Keratinocyte (primary cell): ENCODE measurements around the gene STYK1. TPM values are rescaled to one million over a fixed set of nuclear protein-coding genes. Genes with fewer than 3 reads are reported as not detected.

Experiments used
- DNase-seq: peaks from one replicate; pipeline ENCODE4 v3.0.0-alpha.2; 2011; ENCODE audit warnings: low read depth, missing footprints, low spot score
- FAIRE-seq: peaks from 2 replicates; lab custom pipeline; 2011; peaks lifted over from hg19 to GRCh38; lab: Jason Lieb, UNC
- H2AFZ ChIP-seq: 2 replicates; pipeline ENCODE4 v1.6.0; 2012; ENCODE audit warnings: low read length, control low read depth, inconsistent platforms; ENCODE audit not compliant: control insufficient read depth
- H3K27ac ChIP-seq: 2 replicates; pipeline ENCODE4 v1.5.1; 2011; ENCODE audit warnings: low read length; ENCODE audit not compliant: control insufficient read depth, insufficient read depth
- H3K27me3 ChIP-seq: 3 replicates; pipeline ENCODE4 v1.6.0; 2011; ENCODE audit warnings: low read length; ENCODE audit not compliant: control insufficient read depth, insufficient read depth; ENCODE audit errors: extremely low read depth
- H3K36me3 ChIP-seq, 2 experiments: 2 replicates in 1 of 2; 3 replicates in 1 of 2; pipeline ENCODE4 v1.5.1; 2011; ENCODE audit warnings: low read length in 2 of 2, mild to moderate bottlenecking in 1 of 2; ENCODE audit not compliant: control insufficient read depth in 2 of 2, insufficient read depth in 2 of 2; ENCODE audit errors: extremely low read depth in 1 of 2
- H3K4me1 ChIP-seq: 3 replicates; pipeline ENCODE4 v1.5.1; 2011; ENCODE audit warnings: low read length; ENCODE audit not compliant: control insufficient read depth, insufficient read depth; ENCODE audit errors: extremely low read depth
- H3K4me2 ChIP-seq: 3 replicates; pipeline ENCODE4 v1.6.0; 2011; ENCODE audit warnings: low read depth, low read length; ENCODE audit not compliant: control insufficient read depth, insufficient read depth; ENCODE audit errors: extremely low read depth
- H3K4me3 ChIP-seq, 3 experiments: fragments of 200-600 bp in 1 of 3; sonication (generic) in 1 of 3; 2 replicates in 2 of 3; 3 replicates in 1 of 3; pipeline ENCODE4 v1.5.1; 2011 to 2016; ENCODE audit warnings: low read length in 3 of 3, mild to moderate bottlenecking in 3 of 3, control low read depth in 2 of 3, inconsistent platforms in 1 of 3, low read depth in 1 of 3, mixed read lengths in 1 of 3, mixed run types in 1 of 3, moderate library complexity in 1 of 3; ENCODE audit not compliant: control insufficient read depth in 2 of 3, insufficient read depth in 2 of 3; ENCODE audit errors: extremely low read depth in 1 of 3
- H3K79me2 ChIP-seq: 2 replicates; pipeline ENCODE4 v1.6.0; 2012; ENCODE audit warnings: low read length; ENCODE audit not compliant: control insufficient read depth, insufficient read depth
- H3K9ac ChIP-seq: 3 replicates; pipeline ENCODE4 v1.6.0; 2011; ENCODE audit warnings: low read length; ENCODE audit not compliant: control insufficient read depth, insufficient read depth; ENCODE audit errors: extremely low read depth
- H3K9me1 ChIP-seq: 3 replicates; pipeline ENCODE4 v1.6.0; 2011; ENCODE audit warnings: low read length; ENCODE audit not compliant: control insufficient read depth, insufficient read depth; ENCODE audit errors: extremely low read depth
- H3K9me3 ChIP-seq: 2 replicates; pipeline ENCODE4 v1.5.1; 2012; ENCODE audit warnings: low read depth, low read length; ENCODE audit not compliant: control insufficient read depth
- H4K20me1 ChIP-seq: 3 replicates; pipeline ENCODE4 v1.6.0; 2011; ENCODE audit warnings: low read length; ENCODE audit not compliant: control insufficient read depth, insufficient read depth; ENCODE audit errors: extremely low read depth
- CTCF ChIP-seq, 3 experiments: IDR thresholded peaks in 1 of 3; conservative IDR thresholded peaks in 1 of 3; optimal IDR thresholded peaks in 1 of 3; 2 replicates in 2 of 3; 3 replicates in 1 of 3; pipeline versions ENCODE3 to v1.5.1; 2011; ENCODE audit warnings: low read length in 3 of 3, mild to moderate bottlenecking in 3 of 3, moderate library complexity in 2 of 3, control low read depth in 1 of 3, inconsistent platforms in 1 of 3; ENCODE audit not compliant: insufficient read depth in 2 of 3; ENCODE audit errors: extremely low read depth in 1 of 3
- EZH2 ChIP-seq: IDR thresholded peaks from one replicate; pipeline ENCODE4 v1.6.1; 2012; ENCODE audit warnings: inconsistent platforms, mild to moderate bottlenecking, low read length, moderate library complexity
- dilution Hi-C: fragments of 300-500 bp; cut with MboI; formaldehyde crosslinking; loops from one replicate; pipeline ENCODE4 v1.7.0; 2020; ENCODE audit warnings: low sequenced_read_pairs; ENCODE audit not compliant: extremely low pct_ligation_motif_present
- polyA plus RNA-seq, 5 experiments: library from polyadenylated mRNA; depleted of rRNA in 3 of 5; stranded (reverse) in 3 of 5; stranded (forward) in 1 of 5; unstranded in 1 of 5; fragments of >200 nt; gene quantifications; 1 replicate in 1 of 5; 2 replicates in 3 of 5; 3 replicates in 1 of 5; pipeline versions ENCODE4 v1.2.1 to v1.2.3, GENCODE V29; 2011 to 2012; ENCODE audit warnings: missing spikeins in 2 of 5, low read depth in 1 of 5, low replicate concordance in 1 of 5

The STYK1 gene
- polyA plus RNA-seq, 1 donor (not counting 4 experiments of a cell fraction or from before 2014, with no cell fraction given): 2.8 TPM

- Histone ChIP-seq H3K9me1 (no peaks in the 10 kb centered on the region), H3K4me3 (no peak overlapping the region), H3K36me3 (peaks cover 22 to 26% of the 10 kb centered on the region in 2 experiments), H3K27me3 (no peaks in the 10 kb centered on the region), H2AFZ (no peak overlapping the region), H3K9ac (no peak overlapping the region), H4K20me1 (peaks cover 2% of the 10 kb centered on the region), H3K4me2 (no peak overlapping the region), H3K79me2 (peaks cover 8% of the 10 kb centered on the region), H3K4me1 (no peaks in the 10 kb centered on the region), H3K27ac (no peak overlapping the region), H3K9me3 (no peaks in the 10 kb centered on the region)
- no peak for FAIRE-seq
- TF ChIP-seq CTCF (optimal IDR thresholded peaks at IDR 0.05 in 1 of 3, IDR thresholded peaks at IDR 0.05 in 1 of 3, conservative IDR thresholded peaks at IDR 0.05 in 1 of 3; ENCODE audit: extremely low read depth in 1 of 3, insufficient read depth in 2 of 3, low read length in 3 of 3): no peak
- dilution Hi-C loops: no loop called here
- no peak for DNase-seq
Observed at GRCh38 chr12:10700581-10700980, 26.7 kb upstream of the STYK1 start.

GRCh38 chr12:10697862-10698261 lies 24.0 kb upstream of the STYK1 start:
- Histone ChIP-seq H3K9ac (no peak overlapping the region), H2AFZ (no peak overlapping the region), H3K79me2 (peaks cover 2% of the 10 kb centered on the region), H3K27me3 (no peaks in the 10 kb centered on the region), H3K36me3 (peaks cover 16 to 18% of the 10 kb centered on the region in 2 experiments), H3K9me3 (no peaks in the 10 kb centered on the region), H3K4me1 (no peaks in the 10 kb centered on the region), H3K9me1 (no peaks in the 10 kb centered on the region), H3K4me3 (no peak overlapping the region), H3K27ac (no peak overlapping the region), H4K20me1 (peaks cover 2% of the 10 kb centered on the region), H3K4me2 (no peak overlapping the region)
- dilution Hi-C loops: no loop called here
- TF ChIP-seq CTCF (optimal IDR thresholded peaks at IDR 0.05 in 1 of 3, IDR thresholded peaks at IDR 0.05 in 1 of 3, conservative IDR thresholded peaks at IDR 0.05 in 1 of 3; ENCODE audit: extremely low read depth in 1 of 3, insufficient read depth in 2 of 3, low read length in 3 of 3) (no peak), EZH2 (no peak)
- FAIRE-seq: no peak
- no peak for DNase-seq
